Lower lobe of right lung (tissue), 2 donors: ENCODE data around the gene ELF4. TPM values are rescaled to one million over a fixed set of nuclear protein-coding genes. Genes with fewer than 3 reads are reported as not detected.

Experiments used
- ATAC-seq, 2 donors: fragments of 200-7000 bp; cut with Tn5 transposase; one replicate each; pipeline ENCODE4 v1.9.1; 2020 to 2022; ENCODE audit warnings: mild to moderate bottlenecking in 2 of 2, moderate library complexity in 2 of 2
- DNase-seq: peaks from one replicate; pipeline ENCODE4 v3.0.0-alpha.2; 2020
- H3K27ac ChIP-seq: fragments of 200-600 bp; one replicate; pipeline ENCODE4 v1.8.0; 2022
- H3K27me3 ChIP-seq: fragments of 200-600 bp; one replicate; pipeline ENCODE4 v1.8.0; 2022; ENCODE audit warnings: low read depth
- H3K36me3 ChIP-seq: fragments of 200-600 bp; one replicate; pipeline ENCODE4 v1.8.0; 2022; ENCODE audit warnings: mild to moderate bottlenecking
- H3K4me1 ChIP-seq: fragments of 200-600 bp; one replicate; pipeline ENCODE4 v1.8.0; 2022
- H3K4me3 ChIP-seq: fragments of 200-600 bp; one replicate; pipeline ENCODE4 v1.8.0; 2022; ENCODE audit warnings: mild to moderate bottlenecking
- H3K9me3 ChIP-seq: fragments of 200-600 bp; one replicate; pipeline ENCODE4 v1.8.0; 2022
- CTCF ChIP-seq: fragments of 200-600 bp; IDR thresholded peaks from one replicate; pipeline ENCODE4 v1.8.0; 2022; ENCODE audit warnings: antibody characterized with exemption, mild to moderate bottlenecking
- intact Hi-C: fragments of 100-400 bp; cut with DNase I; formaldehyde crosslinking; loops from one replicate; pipeline ENCODE4 v1.11.0; 2022
- total RNA-seq: library from RNA; stranded (reverse); fragmentation: NEBNext Ultra II Directional; extraction: Animal tissue kit (Norgen Biotek cat#: 25700); gene quantifications from one replicate; pipeline ENCODE4 v1.2.1, GENCODE V29; 2021
- donor health status: DM: no; HTN: yes; CAD: no; lungs with severe emphysema.

Gene ELF4
- total RNA-seq, 1 donor from 2014 or later, result 24.1 TPM

- no peaks in the 10 kb centered on the region for H3K9me3 ChIP-seq
- no peaks in the 10 kb centered on the region for H3K27me3 ChIP-seq
- peaks cover under 1% of the 10 kb centered on the region for H3K4me1 ChIP-seq
- no peak for TF ChIP-seq CTCF
- intact Hi-C loops, result no loop called here
- no peaks in the 10 kb centered on the region for H3K36me3 ChIP-seq
- H3K4me3 ChIP-seq, result no peak overlapping the region
- peak in 1 of 2 donors; percentile 30 for ATAC-seq
- DNase-seq, result no peak
- H3K27ac ChIP-seq, result no peak overlapping the region
Observed at GRCh38 chrX:130114141-130114588, 3.9 kb upstream of the ELF4 start.

GRCh38 chrX:130111220-130112154, 1.2 kb upstream of the ELF4 start:
- H3K9me3 ChIP-seq, result no peaks in the 10 kb centered on the region
- H3K4me3 ChIP-seq, result peak overlapping the region; percentile 66
- TF ChIP-seq CTCF, result no peak
- intact Hi-C loops, result no loop called here
- ATAC-seq, result peak; percentile 5 to 10
- peaks cover 9% of the 10 kb centered on the region for H3K4me1 ChIP-seq
- peak overlapping the region; percentile 87 for H3K27ac ChIP-seq
- DNase-seq, result no peak
- no peaks in the 10 kb centered on the region for H3K36me3 ChIP-seq
- H3K27me3 ChIP-seq, result no peaks in the 10 kb centered on the region

- peak; percentile 31 to 44 for ATAC-seq
- H3K4me1 ChIP-seq, result peaks cover 9% of the 10 kb centered on the region
- no peak for TF ChIP-seq CTCF
- DNase-seq, result peak; percentile 48
- H3K36me3 ChIP-seq, result no peaks in the 10 kb centered on the region
- no peaks in the 10 kb centered on the region for H3K27me3 ChIP-seq
- peak overlapping the region; percentile 66 for H3K4me3 ChIP-seq
- H3K9me3 ChIP-seq, result no peaks in the 10 kb centered on the region
- H3K27ac ChIP-seq, result peak overlapping the region; percentile 87
- intact Hi-C loops, result no loop called here
Observed at GRCh38 chrX:130109429-130110378, 593 bp downstream of the ELF4 start.

GRCh38 chrX:130108647-130109428, 1.5 kb downstream of the ELF4 start:
- no peaks in the 10 kb centered on the region for H3K9me3 ChIP-seq
- intact Hi-C loops, result no loop called here
- no peak for TF ChIP-seq CTCF
- no peaks in the 10 kb centered on the region for H3K36me3 ChIP-seq
- peak overlapping the region; percentile 87 for H3K27ac ChIP-seq
- peaks cover 9% of the 10 kb centered on the region for H3K4me1 ChIP-seq
- H3K4me3 ChIP-seq, result peak overlapping the region; percentile 66
- no peaks in the 10 kb centered on the region for H3K27me3 ChIP-seq
- ATAC-seq, result peak; percentile 73 to 74
- DNase-seq, result peak; percentile 72

- intact Hi-C loops, result no loop called here
- no peak overlapping the region for H3K27ac ChIP-seq
Observed at GRCh38 chrX:130106071-130106470, 4.2 kb downstream of the ELF4 start.

More at GRCh38 chrX:130106071-130106470, 4.2 kb downstream of the ELF4 start:
- H3K27me3 ChIP-seq, result no peaks in the 10 kb centered on the region
- DNase-seq (no peak), ATAC-seq (no peak)
- TF ChIP-seq CTCF, result no peak
- no peak overlapping the region for H3K4me3 ChIP-seq
- H3K4me1 ChIP-seq, result peaks cover 9% of the 10 kb centered on the region
- H3K9me3 ChIP-seq, result no peaks in the 10 kb centered on the region
- no peaks in the 10 kb centered on the region for H3K36me3 ChIP-seq
